Fibroblast of lung (primary cell): ENCODE measurements around the gene BUD23. TPM values are rescaled to one million over a fixed set of nuclear protein-coding genes. Genes with fewer than 3 reads are reported as not detected.

Experiments
- DNase-seq, 2 donors: peaks; one replicate each; pipeline versions ENCODE4 v3.0.0 to v3.0.0-alpha.2; 2010; ENCODE audit warnings: low read depth in 2 of 2
- H2AFZ ChIP-seq: 2 replicates; pipeline ENCODE4 v1.5.1; 2012; ENCODE audit warnings: low read length, control low read depth, inconsistent platforms
- H3K27ac ChIP-seq: 2 replicates; pipeline ENCODE4 v1.5.1; 2011; ENCODE audit warnings: low read length, control low read depth; ENCODE audit not compliant: insufficient read depth
- H3K27me3 ChIP-seq: 2 replicates; pipeline ENCODE4 v1.5.1; 2011; ENCODE audit warnings: mild to moderate bottlenecking, low read length; ENCODE audit not compliant: control insufficient read depth, insufficient read depth
- H3K36me3 ChIP-seq: 2 replicates; pipeline ENCODE4 v1.5.1; 2011; ENCODE audit warnings: low read length; ENCODE audit not compliant: control insufficient read depth, insufficient read depth
- H3K4me1 ChIP-seq: 2 replicates; pipeline ENCODE4 v1.5.1; 2011; ENCODE audit warnings: low read length; ENCODE audit not compliant: control insufficient read depth, insufficient read depth; ENCODE audit errors: extremely low read depth
- H3K4me2 ChIP-seq: 2 replicates; pipeline ENCODE4 v1.5.1; 2011; ENCODE audit warnings: low read length, control low read depth; ENCODE audit not compliant: insufficient read depth; ENCODE audit errors: extremely low read depth
- H3K4me3 ChIP-seq, 4 experiments: fragments of 200-600 bp in 1 of 4; sonication (generic) in 1 of 4; replicated peaks in 1 of 4; 2 replicates each; pipeline ENCODE4 v1.5.1; 2011 to 2016; ENCODE audit warnings: low read length in 4 of 4, low read depth in 3 of 4, mild to moderate bottlenecking in 3 of 4, control low read depth in 2 of 4, inconsistent platforms in 1 of 4, mixed read lengths in 1 of 4; ENCODE audit not compliant: insufficient read depth in 1 of 4; ENCODE audit errors: control extremely low read depth in 1 of 4
- H3K79me2 ChIP-seq: 2 replicates; pipeline ENCODE4 v1.5.1; 2012; ENCODE audit warnings: mild to moderate bottlenecking, low read length, inconsistent platforms; ENCODE audit not compliant: control insufficient read depth, insufficient read depth
- H3K9ac ChIP-seq: 2 replicates; pipeline ENCODE4 v1.5.1; 2011; ENCODE audit warnings: mild to moderate bottlenecking, low read length, control low read depth; ENCODE audit not compliant: insufficient read depth
- H3K9me3 ChIP-seq: 2 replicates; pipeline ENCODE4 v1.5.1; 2012; ENCODE audit warnings: low read depth, low read length; ENCODE audit not compliant: control insufficient read depth, insufficient read depth
- H4K20me1 ChIP-seq: 2 replicates; pipeline ENCODE4 v1.5.1; 2011; ENCODE audit warnings: low read length; ENCODE audit not compliant: control insufficient read depth, insufficient read depth; ENCODE audit errors: extremely low read depth
- CTCF ChIP-seq, 2 donors: IDR thresholded peaks in 1 of 2; conservative IDR thresholded peaks in 1 of 2; 1 replicate in 1 of 2; 2 replicates in 1 of 2; pipeline ENCODE4 v1.5.1; 2011 to 2012; ENCODE audit warnings: low read length in 2 of 2, control low read depth in 1 of 2, inconsistent platforms in 1 of 2, low read depth in 1 of 2, mild to moderate bottlenecking in 1 of 2
- EZH2 ChIP-seq: IDR thresholded peaks from 2 replicates; pipeline ENCODE4 v1.5.1; 2012; ENCODE audit warnings: low read length, control low read depth, mild to moderate bottlenecking; ENCODE audit errors: missing control alignments
- polyA plus RNA-seq, 2 donors: library from polyadenylated mRNA; depleted of rRNA in 1 of 2; stranded (reverse) in 1 of 2; unstranded in 1 of 2; fragments of >200 nt; gene quantifications; 2 replicates each; pipeline ENCODE4 v1.2.1, GENCODE V29; 2011 to 2012; ENCODE audit warnings: missing spikeins in 1 of 2
- total RNA-seq: library from RNA; depleted of rRNA; stranded (reverse); fragments of >200 nt; gene quantifications from 2 replicates; pipeline ENCODE4 v1.2.1, GENCODE V29; 2014

BUD23 gene
- total and polyA plus RNA-seq, 2 donors (not counting 1 experiment from before 2014, with no cell fraction given): 31.9 to 60.1 TPM

- Histone ChIP-seq H3K79me2 (no peaks in the 10 kb centered on the region), H3K4me1 (no peaks in the 10 kb centered on the region), H3K9me3 (no peaks in the 10 kb centered on the region), H3K27ac (no peak overlapping the region), H3K9ac (no peak overlapping the region), H4K20me1 (no peaks in the 10 kb centered on the region), H3K36me3 (no peaks in the 10 kb centered on the region), H3K4me3 (peak overlapping the region; percentile 36 to 76 (median 54)), H2AFZ (no peak overlapping the region), H3K27me3 (no peaks in the 10 kb centered on the region), H3K4me2 (peak overlapping the region; percentile 61)
- DNase-seq: no peak
- no peak for TF ChIP-seq EZH2
- TF ChIP-seq CTCF (conservative IDR thresholded peaks at IDR 0.05 in 1 of 2, IDR thresholded peaks at IDR 0.05 in 1 of 2; ENCODE audit: low read depth in 1 of 2, low read length in 2 of 2): no peak
Measured at GRCh38 chr7:73668886-73669230, 14.5 kb upstream of the BUD23 start.

GRCh38 chr7:73669288-73669701 lies 14.1 kb upstream of the BUD23 start:
- no peak for DNase-seq

GRCh38 chr7:73669858-73670385 lies 13.5 kb upstream of the BUD23 start:
- no peak overlapping the region for H3K4me3 ChIP-seq
- no peaks in the 10 kb centered on the region for H3K36me3 ChIP-seq
- H3K4me1 ChIP-seq: no peaks in the 10 kb centered on the region
- H3K27ac ChIP-seq: no peak overlapping the region
- H3K79me2 ChIP-seq: no peaks in the 10 kb centered on the region
- DNase-seq: no peak
- TF ChIP-seq EZH2: no peak
- TF ChIP-seq CTCF (conservative IDR thresholded peaks at IDR 0.05 in 1 of 2, IDR thresholded peaks at IDR 0.05 in 1 of 2; ENCODE audit: low read depth in 1 of 2, low read length in 2 of 2): no peak
- no peak overlapping the region for H3K9ac ChIP-seq
- no peaks in the 10 kb centered on the region for H3K27me3 ChIP-seq
- no peak overlapping the region for H3K4me2 ChIP-seq
- H4K20me1 ChIP-seq: no peaks in the 10 kb centered on the region
- H2AFZ ChIP-seq: no peak overlapping the region
- no peaks in the 10 kb centered on the region for H3K9me3 ChIP-seq

More at GRCh38 chr7:73669288-73669701, 14.1 kb upstream of the BUD23 start:
- TF ChIP-seq CTCF (conservative IDR thresholded peaks at IDR 0.05 in 1 of 2, IDR thresholded peaks at IDR 0.05 in 1 of 2; ENCODE audit: low read depth in 1 of 2, low read length in 2 of 2) (no peak), EZH2 (no peak)
- Histone ChIP-seq H3K4me2 (no peak overlapping the region), H3K9ac (no peak overlapping the region), H3K27me3 (no peaks in the 10 kb centered on the region), H3K27ac (no peak overlapping the region), H2AFZ (no peak overlapping the region), H3K4me1 (no peaks in the 10 kb centered on the region), H3K9me3 (no peaks in the 10 kb centered on the region), H3K36me3 (no peaks in the 10 kb centered on the region), H3K79me2 (no peaks in the 10 kb centered on the region), H4K20me1 (no peaks in the 10 kb centered on the region), H3K4me3 (peak overlapping the region in 1 of 4 experiments; percentile 76)
